DOHH2 (cell line): ENCODE measurements around the gene NUP98.

Experiments used
- H3F3A ChIP-seq: fragments of 200-600 bp; sonication (generic), shearing (Covaris generic); 2 replicates; pipeline ENCODE4 v1.6.0; 2016; ENCODE audit warnings: antibody characterized with exemption, mild to moderate bottlenecking; ENCODE audit not compliant: control insufficient read depth, insufficient read depth
- H3K27ac ChIP-seq: fragments of 200-600 bp; sonication (generic); 2 replicates; pipeline ENCODE4 v1.5.1; 2014; ENCODE audit warnings: low read depth, mild to moderate bottlenecking, low read length, moderate library complexity
- H3K27me3 ChIP-seq: fragments of 200-600 bp; sonication (generic); 2 replicates; pipeline ENCODE4 v1.6.1; 2014; ENCODE audit warnings: mild to moderate bottlenecking, low read length, mixed read lengths; ENCODE audit not compliant: control insufficient read depth
- H3K36me3 ChIP-seq: fragments of 200-600 bp; sonication (generic); 2 replicates; pipeline ENCODE4 v1.6.1; 2014; ENCODE audit warnings: mild to moderate bottlenecking, low read length, moderate library complexity, mixed read lengths; ENCODE audit not compliant: control insufficient read depth
- H3K4me1 ChIP-seq: fragments of 200-600 bp; sonication (generic); 2 replicates; pipeline ENCODE4 v1.6.1; 2014; ENCODE audit warnings: mild to moderate bottlenecking, low read length, mixed read lengths; ENCODE audit not compliant: control insufficient read depth
- H3K4me2 ChIP-seq: fragments of 200-600 bp; sonication (generic); 2 replicates; pipeline ENCODE4 v1.6.0; 2014; ENCODE audit warnings: mild to moderate bottlenecking, low read length, moderate library complexity
- H3K4me3 ChIP-seq: fragments of 200-600 bp; sonication (generic); 2 replicates; pipeline ENCODE4 v1.5.1; 2014; ENCODE audit warnings: mild to moderate bottlenecking, low read length, mixed read lengths
- H3K79me2 ChIP-seq: fragments of 200-600 bp; sonication (generic); 2 replicates; pipeline ENCODE4 v1.6.1; 2014; ENCODE audit warnings: mild to moderate bottlenecking, low read length, mixed read lengths; ENCODE audit not compliant: control insufficient read depth
- H3K9me2 ChIP-seq: fragments of 200-600 bp; sonication (generic); replicated peaks from 2 replicates; pipeline ENCODE4 v1.6.1; 2014; ENCODE audit warnings: mild to moderate bottlenecking, low read length, mixed read lengths; ENCODE audit not compliant: control insufficient read depth
- H3K9me3 ChIP-seq: fragments of 200-600 bp; sonication (generic); 2 replicates; pipeline ENCODE4 v1.6.1; 2014; ENCODE audit warnings: antibody characterized with exemption, low read length, mixed read lengths; ENCODE audit not compliant: control insufficient read depth, insufficient read depth
- H4K20me1 ChIP-seq: fragments of 200-600 bp; sonication (generic); 2 replicates; pipeline ENCODE4 v1.6.0; 2014; ENCODE audit warnings: low read depth, mild to moderate bottlenecking, antibody characterized with exemption, low read length, moderate library complexity; ENCODE audit not compliant: control insufficient read depth, insufficient read depth
- EZH2phosphoT487 ChIP-seq: fragments of 200-600 bp; sonication (generic); IDR thresholded peaks from 2 replicates; pipeline ENCODE4 v1.6.1; 2017; ENCODE audit warnings: borderline replicate concordance, mild to moderate bottlenecking, antibody characterized with exemption, low read length, moderate library complexity, mixed read lengths
- TF ChIP-seq, protein P1 (sequence below): fragments of 200-600 bp; sonication (generic); IDR thresholded peaks from one replicate; pipeline ENCODE4 v1.5.1; 2014; ENCODE audit warnings: antibody characterized with exemption, mild to moderate bottlenecking, low read depth, low read length; ENCODE audit not compliant: poor library complexity, severe bottlenecking

NUP98 gene

GRCh38 chr11:3820971-3821370, 23.6 kb upstream of the NUP98 start:
- no peaks in the 10 kb centered on the region for H4K20me1 ChIP-seq
- no peak for TF ChIP-seq EZH2phosphoT487
- TF ChIP-seq, protein P1, sequence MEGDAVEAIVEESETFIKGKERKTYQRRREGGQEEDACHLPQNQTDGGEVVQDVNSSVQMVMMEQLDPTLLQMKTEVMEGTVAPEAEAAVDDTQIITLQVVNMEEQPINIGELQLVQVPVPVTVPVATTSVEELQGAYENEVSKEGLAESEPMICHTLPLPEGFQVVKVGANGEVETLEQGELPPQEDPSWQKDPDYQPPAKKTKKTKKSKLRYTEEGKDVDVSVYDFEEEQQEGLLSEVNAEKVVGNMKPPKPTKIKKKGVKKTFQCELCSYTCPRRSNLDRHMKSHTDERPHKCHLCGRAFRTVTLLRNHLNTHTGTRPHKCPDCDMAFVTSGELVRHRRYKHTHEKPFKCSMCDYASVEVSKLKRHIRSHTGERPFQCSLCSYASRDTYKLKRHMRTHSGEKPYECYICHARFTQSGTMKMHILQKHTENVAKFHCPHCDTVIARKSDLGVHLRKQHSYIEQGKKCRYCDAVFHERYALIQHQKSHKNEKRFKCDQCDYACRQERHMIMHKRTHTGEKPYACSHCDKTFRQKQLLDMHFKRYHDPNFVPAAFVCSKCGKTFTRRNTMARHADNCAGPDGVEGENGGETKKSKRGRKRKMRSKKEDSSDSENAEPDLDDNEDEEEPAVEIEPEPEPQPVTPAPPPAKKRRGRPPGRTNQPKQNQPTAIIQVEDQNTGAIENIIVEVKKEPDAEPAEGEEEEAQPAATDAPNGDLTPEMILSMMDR: no peak
- H3K4me3 ChIP-seq: no peak overlapping the region

DNA sequence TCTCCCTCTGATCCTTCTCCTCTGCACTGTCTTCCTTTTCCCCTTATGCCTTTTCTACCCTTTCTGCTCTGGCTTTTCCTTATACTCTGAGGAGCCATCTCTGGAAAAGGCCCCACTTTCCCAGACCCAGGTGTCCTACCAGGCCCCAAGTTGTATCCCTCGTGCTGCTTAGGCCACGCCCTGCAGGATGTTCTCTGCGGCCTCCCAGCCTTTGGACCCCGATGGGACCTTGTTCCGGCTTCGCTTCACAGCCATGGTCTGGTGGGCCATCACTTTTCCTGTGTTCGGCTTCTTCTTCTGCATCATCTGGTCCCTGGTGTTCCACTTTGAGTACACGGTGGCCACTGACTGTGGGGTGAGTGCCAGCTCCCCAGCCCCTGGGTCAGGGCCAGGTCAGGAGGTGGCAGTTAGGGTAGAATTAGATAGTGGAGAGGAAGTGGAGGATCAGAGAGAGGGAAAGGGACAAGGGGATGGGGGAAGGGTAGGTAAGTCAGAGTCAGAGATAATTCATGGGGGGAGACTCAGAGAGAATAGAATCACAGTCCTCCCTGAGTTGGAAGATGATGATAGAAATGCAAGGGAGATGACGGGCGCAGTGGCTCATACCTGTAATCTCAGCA, 19.9 kb upstream of the NUP98 start:
- H3K4me1 ChIP-seq: no peaks in the 10 kb centered on the region
- no peaks in the 10 kb centered on the region for H3K9me3 ChIP-seq
- no peaks in the 10 kb centered on the region for H3F3A ChIP-seq
- H3K4me2 ChIP-seq: no peak overlapping the region
- H3K4me3 ChIP-seq: no peak overlapping the region
- no peaks in the 10 kb centered on the region for H3K27me3 ChIP-seq
- no peaks in the 10 kb centered on the region for H4K20me1 ChIP-seq
- no peaks in the 10 kb centered on the region; the same call in 1 of the 2 replicates for H3K36me3 ChIP-seq
- H3K27ac ChIP-seq: no peak overlapping the region
- H3K79me2 ChIP-seq: no peaks in the 10 kb centered on the region
- no peak for TF ChIP-seq EZH2phosphoT487
- TF ChIP-seq, protein P1: no peak
- H3K9me2 ChIP-seq: no peaks in the 10 kb centered on the region

More at GRCh38 chr11:3820971-3821370, 23.6 kb upstream of the NUP98 start:
- Histone ChIP-seq H3K27ac (no peak overlapping the region), H3K9me3 (no peaks in the 10 kb centered on the region), H3K27me3 (no peaks in the 10 kb centered on the region), H3K4me1 (no peaks in the 10 kb centered on the region), H3K79me2 (no peaks in the 10 kb centered on the region), H3K36me3 (peaks cover 14% of the 10 kb centered on the region), H3K9me2 (no peaks in the 10 kb centered on the region), H3F3A (no peaks in the 10 kb centered on the region), H3K4me2 (no peak overlapping the region)

- H3K4me2 ChIP-seq: no peak overlapping the region
- no peak overlapping the region for H3K4me3 ChIP-seq
- no peaks in the 10 kb centered on the region for H3K9me3 ChIP-seq
- no peaks in the 10 kb centered on the region for H3F3A ChIP-seq
- H3K79me2 ChIP-seq: no peaks in the 10 kb centered on the region
- TF ChIP-seq, protein P1: no peak
- no peak for TF ChIP-seq EZH2phosphoT487
- no peaks in the 10 kb centered on the region for H3K4me1 ChIP-seq
- no peaks in the 10 kb centered on the region for H3K27me3 ChIP-seq
- H3K36me3 ChIP-seq: no peaks in the 10 kb centered on the region; the same call in 1 of the 2 replicates
- H4K20me1 ChIP-seq: no peaks in the 10 kb centered on the region
- H3K27ac ChIP-seq: no peak overlapping the region
- H3K9me2 ChIP-seq: no peaks in the 10 kb centered on the region
Measured at GRCh38 chr11:3816673-3817072, 19.3 kb upstream of the NUP98 start.
